HepG2 (cell line): ENCODE measurements around the gene HES2.

Experiments used
- CBX2 ChIP-seq, 2 experiments: fragments of 200-600 bp in 1 of 2; sonication (generic); formaldehyde crosslinking in 1 of 2; IDR thresholded peaks; 2 replicates each; pipeline versions ENCODE4 v1.7.0 to v1.8.1; 2018 to 2022; ENCODE audit warnings: low read depth in 2 of 2, low read length in 1 of 2, mild to moderate bottlenecking in 1 of 2, missing genetic modification reagents in 1 of 2
- RAD21 ChIP-seq: fragments of 450-650 bp; formaldehyde crosslinking; IDR thresholded peaks from 2 replicates; pipeline ENCODE4 v1.5.0; 2020; ENCODE audit warnings: mild to moderate bottlenecking
- RFXAP ChIP-seq: sonication (generic); formaldehyde crosslinking; IDR thresholded peaks from 2 replicates; pipeline ENCODE4 v1.4.0; 2020; ENCODE audit warnings: missing genetic modification reagents, borderline replicate concordance
- SATB2 ChIP-seq: sonication (generic); formaldehyde crosslinking; IDR thresholded peaks from 2 replicates; pipeline ENCODE4 v1.5.0; 2020; ENCODE audit warnings: missing genetic modification reagents
- SETDB1 ChIP-seq: sonication (generic); formaldehyde crosslinking; IDR thresholded peaks from 2 replicates; pipeline ENCODE4 v1.5.1; 2020; ENCODE audit warnings: missing genetic modification reagents, mild to moderate bottlenecking, borderline replicate concordance

- TF ChIP-seq CBX2 (IDR thresholded peaks at IDR 0.05; ENCODE audit: low read depth, low read length) (no peak), CBX2 (CRISPR knock-in tag; IDR thresholded peaks at IDR 0.05; ENCODE audit: low read depth) (no peak), RFXAP (CRISPR knock-in tag) (no peak), SATB2 (CRISPR knock-in tag) (no peak), RAD21 (CRISPR knock-in tag) (no peak), SETDB1 (CRISPR knock-in tag) (no peak)
These were observed 887 bp downstream of the HES2 start for GRCh38 chr1:6418668-6419396.
